ENCODE data around the gene CNTNAP2.

Gene CNTNAP2

DNA sequence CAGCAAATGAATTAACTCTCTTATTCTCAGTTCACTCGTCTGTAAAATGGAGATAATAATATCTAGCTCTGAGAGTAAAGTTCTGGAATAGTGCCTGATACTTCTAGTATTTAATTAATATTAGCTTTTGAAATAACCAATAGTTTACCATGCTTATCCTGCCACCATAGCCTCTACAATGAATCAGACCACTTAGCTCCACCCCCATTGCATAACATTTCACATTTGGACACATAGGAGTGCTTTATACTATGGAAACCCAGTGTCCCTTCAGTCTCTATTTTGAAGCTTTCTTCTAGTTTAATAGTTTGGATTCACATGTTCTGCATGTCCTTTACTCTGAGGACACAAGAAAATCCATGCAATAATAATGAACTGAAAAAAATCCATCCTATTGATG, 2046.6 kb downstream of the CNTNAP2 start (continued):
- TF ChIP-seq ZFHX2 (tag by site-specific recombination; conservative IDR thresholded peaks at IDR 0.05) (no peak), ZFP41 (tag by site-specific recombination; IDR thresholded peaks at IDR 0.05; ENCODE audit: borderline replicate concordance) (no peak), ZNF404 (tag by site-specific recombination; IDR thresholded peaks at IDR 0.05) (no peak), ZNF768 (tag by site-specific recombination; IDR thresholded peaks at IDR 0.05) (no peak), MYNN (tag by site-specific recombination; IDR thresholded peaks at IDR 0.05; ENCODE audit: borderline replicate concordance) (no peak), ZNF837 (tag by site-specific recombination; IDR thresholded peaks at IDR 0.05) (no peak)

GRCh38 chr7:148172920-148173319, 2056.3 kb downstream of the CNTNAP2 start:
- ChIA-PET CTCF (no interaction called here), POLR2A (no interaction called here)
- Histone ChIP-seq H3K4me1 (ENCODE audit: control insufficient read depth, insufficient read depth, low read length) (no peaks in the 10 kb centered on the region), H3K36me3 (ENCODE audit: control insufficient read depth in 2 of 2, insufficient read depth in 1 of 2, low read length in 2 of 2) (no peaks in the 10 kb centered on the region), H3K27ac (ENCODE audit: extremely low read depth, low read depth, low read length) (no peak overlapping the region), H3K4me3 (ENCODE audit: low read depth, low read length) (no peak overlapping the region), H3K9me3 (ENCODE audit: control insufficient read depth, insufficient read depth, low read depth, low read length) (no peaks in the 10 kb centered on the region)
- TF ChIP-seq SCRT1 (tag by site-specific recombination; IDR thresholded peaks at IDR 0.05; ENCODE audit: borderline replicate concordance) (no peak), HOXC10 (CRISPR knock-in tag; IDR thresholded peaks at IDR 0.05) (no peak), EGR2 (tag by site-specific recombination; IDR thresholded peaks at IDR 0.05; ENCODE audit: low read depth) (no peak), ZNF280D (tag by site-specific recombination; IDR thresholded peaks at IDR 0.05) (no peak)

DNA sequence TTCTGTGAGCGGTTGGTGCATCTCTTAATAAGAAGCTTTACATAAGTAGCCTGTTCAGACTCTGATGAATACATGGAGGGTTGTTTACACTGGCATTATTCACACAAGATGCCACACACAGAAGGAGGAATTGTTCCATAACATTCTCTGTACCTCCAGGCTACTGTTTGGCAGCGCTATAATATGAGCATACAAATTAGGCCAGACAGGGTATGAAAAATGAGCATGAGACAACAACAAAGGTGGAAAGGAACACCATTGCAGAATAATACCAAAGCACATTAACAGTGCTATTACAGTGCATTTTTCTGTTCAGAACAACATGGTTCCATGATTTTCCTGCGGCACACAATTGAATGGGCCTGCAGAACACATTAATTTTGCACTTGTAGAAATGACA, 2056.8 kb downstream of the CNTNAP2 start:
- Histone ChIP-seq H3K27ac (ENCODE audit: extremely low read depth, low read depth, low read length) (no peak overlapping the region), H3K9me3 (ENCODE audit: control insufficient read depth, insufficient read depth, low read depth, low read length) (no peaks in the 10 kb centered on the region), H3K36me3 (ENCODE audit: control insufficient read depth in 2 of 2, insufficient read depth in 1 of 2, low read length in 2 of 2) (no peaks in the 10 kb centered on the region), H3K4me1 (ENCODE audit: control insufficient read depth, insufficient read depth, low read length) (no peaks in the 10 kb centered on the region), H3K4me3 (ENCODE audit: low read depth, low read length) (no peak overlapping the region)
- no peak for TF ChIP-seq ZNF221 (tag by site-specific recombination; IDR thresholded peaks at IDR 0.05; ENCODE audit: borderline replicate concordance)
- no peak for TF ChIP-seq ZNF433 (tag by site-specific recombination; IDR thresholded peaks at IDR 0.05; ENCODE audit: low read depth)
- TF ChIP-seq, protein P1, sequence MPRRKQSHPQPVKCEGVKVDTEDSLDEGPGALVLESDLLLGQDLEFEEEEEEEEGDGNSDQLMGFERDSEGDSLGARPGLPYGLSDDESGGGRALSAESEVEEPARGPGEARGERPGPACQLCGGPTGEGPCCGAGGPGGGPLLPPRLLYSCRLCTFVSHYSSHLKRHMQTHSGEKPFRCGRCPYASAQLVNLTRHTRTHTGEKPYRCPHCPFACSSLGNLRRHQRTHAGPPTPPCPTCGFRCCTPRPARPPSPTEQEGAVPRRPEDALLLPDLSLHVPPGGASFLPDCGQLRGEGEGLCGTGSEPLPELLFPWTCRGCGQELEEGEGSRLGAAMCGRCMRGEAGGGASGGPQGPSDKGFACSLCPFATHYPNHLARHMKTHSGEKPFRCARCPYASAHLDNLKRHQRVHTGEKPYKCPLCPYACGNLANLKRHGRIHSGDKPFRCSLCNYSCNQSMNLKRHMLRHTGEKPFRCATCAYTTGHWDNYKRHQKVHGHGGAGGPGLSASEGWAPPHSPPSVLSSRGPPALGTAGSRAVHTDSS (tag by site-specific recombination; IDR thresholded peaks at IDR 0.05) = no peak
- no peak for TF ChIP-seq ZNF596 (tag by site-specific recombination; IDR thresholded peaks at IDR 0.05)
- no peak for TF ChIP-seq ZNF19 (tag by site-specific recombination; IDR thresholded peaks at IDR 0.05; ENCODE audit: low read depth)
- TF ChIP-seq, protein P2, sequence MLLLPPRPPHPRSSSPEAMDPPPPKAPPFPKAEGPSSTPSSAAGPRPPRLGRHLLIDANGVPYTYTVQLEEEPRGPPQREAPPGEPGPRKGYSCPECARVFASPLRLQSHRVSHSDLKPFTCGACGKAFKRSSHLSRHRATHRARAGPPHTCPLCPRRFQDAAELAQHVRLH (tag by site-specific recombination; IDR thresholded peaks at IDR 0.05) = no peak
- TF ChIP-seq ZNF133 (tag by site-specific recombination; IDR thresholded peaks at IDR 0.05) = no peak
- no peak for TF ChIP-seq REST (tag by site-specific recombination; IDR thresholded peaks at IDR 0.05)
- no peak for TF ChIP-seq ZSCAN18 (tag by site-specific recombination; IDR thresholded peaks at IDR 0.05)
- TF ChIP-seq YY2 (tag by site-specific recombination; IDR thresholded peaks at IDR 0.05) = no peak
- ChIA-PET POLR2A (no interaction called here), CTCF (interaction anchor here (0.6 kb wide), 1 partner anchor 355 kb away, joined by 3 read pairs; no protein-coding TSS in a partner anchor)
